ENCODE measurements around the gene ARHGAP18.

- no peak for TF ChIP-seq CTCF (IDR thresholded peaks at IDR 0.05; ENCODE audit: low read depth, low read length, missing input control)
- no peak for TF ChIP-seq HNF4A (conservative IDR thresholded peaks at IDR 0.05)
- no peak for TF ChIP-seq REST (IDR thresholded peaks at IDR 0.05)
- TF ChIP-seq RAD21 (IDR thresholded peaks at IDR 0.05) = no peak
- TF ChIP-seq EGR1 (IDR thresholded peaks at IDR 0.05; ENCODE audit: low read depth in 2 of 2) = no peak
- no peak for TF ChIP-seq MAX (IDR thresholded peaks at IDR 0.05)
Measured at GRCh38 chr6:129646642-129647041, 63.3 kb downstream of the ARHGAP18 start.

Data from liver (tissue), 3 donors.